AG09309 (cell line): ENCODE measurements around the gene CC2D2B.

ENCODE experiments used
- DNase-seq: peaks from one replicate; pipeline ENCODE4 v3.0.0-alpha.2; 2010; ENCODE audit warnings: low read depth
- H3K4me3 ChIP-seq: 2 replicates; pipeline ENCODE4 v1.5.1; 2011; ENCODE audit warnings: mild to moderate bottlenecking, low read depth, low read length, moderate library complexity; ENCODE audit not compliant: control insufficient read depth
- CTCF ChIP-seq: IDR thresholded peaks from 2 replicates; pipeline ENCODE4 v1.5.1; 2011; ENCODE audit warnings: mild to moderate bottlenecking, low read depth, low read length, inconsistent platforms; ENCODE audit not compliant: insufficient read depth, control insufficient read depth; ENCODE audit errors: missing control alignments

Gene CC2D2B

GRCh38 chr10:95941115-95941514 is 33.3 kb downstream of the CC2D2B start:
- TF ChIP-seq CTCF = no peak
- H3K4me3 ChIP-seq = no peak overlapping the region
- DNase-seq = no peak

GRCh38 chr10:95963202-95963990 is 55.6 kb downstream of the CC2D2B start:
- H3K4me3 ChIP-seq = no peak overlapping the region
- DNase-seq = no peak
- TF ChIP-seq CTCF = no peak

- no peak for TF ChIP-seq CTCF
- DNase-seq = no peak
- H3K4me3 ChIP-seq = no peak overlapping the region
Measured at GRCh38 chr10:95963991-95964389, 56.2 kb downstream of the CC2D2B start.

- DNase-seq = no peak
- no peak for TF ChIP-seq CTCF
- H3K4me3 ChIP-seq = no peak overlapping the region
Measured at GRCh38 chr10:95964756-95965155, 57.0 kb downstream of the CC2D2B start.

- DNase-seq = no peak
- TF ChIP-seq CTCF = no peak
- H3K4me3 ChIP-seq = no peak overlapping the region
Measured at GRCh38 chr10:95976362-95977229, 68.8 kb downstream of the CC2D2B start.

GRCh38 chr10:95982200-95982599 is 74.4 kb downstream of the CC2D2B start:
- no peak overlapping the region for H3K4me3 ChIP-seq
- no peak for TF ChIP-seq CTCF
- DNase-seq = no peak
